H1 (cell line): ENCODE measurements around the gene RFPL1. TPM values are rescaled to one million over a fixed set of nuclear protein-coding genes. Genes with fewer than 3 reads are reported as not detected.

Experiments
- CTCF ChIA-PET: fragments of 300-600 bp; sonication (Branson Sonifier 250); formaldehyde crosslinking; loops from one replicate; lab custom pipeline; 2021; ENCODE audit not compliant: partially characterized antibody; lab: Charles Lee
- POLR2A ChIA-PET: fragments of 300-600 bp; sonication (Branson Sonifier 250); formaldehyde crosslinking; loops from one replicate; lab custom pipeline; 2021; ENCODE audit warnings: inconsistent platforms; ENCODE audit not compliant: partially characterized antibody; lab: Charles Lee
- DNase-seq, 2 experiments: peaks; one replicate each; pipeline versions ENCODE4 v3.0.0 to v3.0.0-alpha.2; 2010 to 2022; ENCODE audit warnings: low spot score in 2 of 2, low read depth in 1 of 2, mixed read lengths in 1 of 2
- FAIRE-seq: peaks from 2 replicates; lab custom pipeline; 2011; peaks lifted over from hg19 to GRCh38; lab: Jason Lieb, UNC
- H2AFZ ChIP-seq: 2 replicates; pipeline ENCODE4 v1.8.1; 2012; ENCODE audit warnings: low read length, inconsistent platforms
- H2AK5ac ChIP-seq: 2 replicates; pipeline ENCODE4 v1.6.1; 2013; ENCODE audit warnings: low read depth, low read length
- H2BK120ac ChIP-seq: replicated peaks from 2 replicates; pipeline ENCODE3; 2013; ENCODE audit warnings: low read depth, low read length, inconsistent platforms
- H2BK12ac ChIP-seq: 2 replicates; pipeline ENCODE4 v1.6.1; 2013; ENCODE audit warnings: low read depth, low read length
- H2BK15ac ChIP-seq: 2 replicates; pipeline ENCODE4 v1.6.1; 2013; ENCODE audit warnings: low read length
- H2BK20ac ChIP-seq: 2 replicates; pipeline ENCODE4 v1.6.1; 2013; ENCODE audit warnings: low read length
- H2BK5ac ChIP-seq: 2 replicates; pipeline ENCODE4 v1.6.1; 2013; ENCODE audit warnings: low read depth, low read length
- H3K14ac ChIP-seq: 2 replicates; pipeline ENCODE4 v1.6.1; 2013; ENCODE audit warnings: inconsistent platforms; ENCODE audit not compliant: insufficient read length
- H3K18ac ChIP-seq: 2 replicates; pipeline ENCODE4 v1.6.1; 2013; ENCODE audit warnings: low read length; ENCODE audit errors: extremely low read depth
- H3K23ac ChIP-seq: 2 replicates; pipeline ENCODE4 v1.6.1; 2013; ENCODE audit warnings: inconsistent platforms; ENCODE audit not compliant: insufficient read length
- H3K23me2 ChIP-seq: 2 replicates; pipeline ENCODE4 v1.6.1; 2013; ENCODE audit warnings: low read depth, low read length
- H3K27ac ChIP-seq: 2 replicates; pipeline ENCODE4 v1.6.1; 2011; ENCODE audit warnings: low read depth, low read length, inconsistent platforms
- H3K27me3 ChIP-seq, 4 experiments: replicated peaks in 1 of 4; 1 replicate in 1 of 4; 2 replicates in 3 of 4; pipeline versions ENCODE4 v1.6.1 to v1.8.1; 2011 to 2013; ENCODE audit warnings: low read length in 3 of 4, mild to moderate bottlenecking in 3 of 4, inconsistent platforms in 2 of 4, mixed read lengths in 2 of 4, moderate library complexity in 1 of 4; ENCODE audit not compliant: control insufficient read depth in 3 of 4, insufficient read depth in 3 of 4; ENCODE audit errors: extremely low read depth in 1 of 4
- H3K36me3 ChIP-seq, 4 experiments: 2 replicates each; pipeline versions ENCODE4 v1.6.1 to v1.8.1; 2011 to 2013; ENCODE audit warnings: mild to moderate bottlenecking in 4 of 4, low read length in 3 of 4, moderate library complexity in 2 of 4, control low read depth in 1 of 4, inconsistent platforms in 1 of 4; ENCODE audit not compliant: insufficient read depth in 4 of 4, control insufficient read depth in 2 of 4
- H3K4ac ChIP-seq: replicated peaks from 2 replicates; pipeline ENCODE3; 2013; ENCODE audit warnings: low read length, low read depth, mixed read lengths, inconsistent platforms; ENCODE audit not compliant: insufficient read length
- H3K4me1 ChIP-seq, 4 experiments: replicated peaks in 1 of 4; 1 replicate in 1 of 4; 2 replicates in 3 of 4; pipeline versions ENCODE4 v1.6.1 to v1.8.1; 2011 to 2013; ENCODE audit warnings: low read length in 3 of 4, inconsistent platforms in 2 of 4, mixed read lengths in 1 of 4; ENCODE audit not compliant: insufficient read depth in 4 of 4, control insufficient read depth in 3 of 4
- H3K4me2 ChIP-seq, 2 experiments: 2 replicates each; pipeline versions ENCODE4 v1.6.1 to v1.8.1; 2011 to 2013; ENCODE audit warnings: low read depth in 2 of 2, low read length in 2 of 2, control low read depth in 1 of 2, inconsistent platforms in 1 of 2, mild to moderate bottlenecking in 1 of 2; ENCODE audit not compliant: insufficient read depth in 1 of 2
- H3K4me3 ChIP-seq, 4 experiments: fragments of 200-600, 300-600 bp in 1 of 4; sonication (generic), shearing (Covaris generic), sonication (Bioruptor Twin) in 1 of 4; 2 replicates each; pipeline versions ENCODE4 v1.5.1 to v1.8.1; 2011 to 2016; ENCODE audit warnings: low read length in 4 of 4, low read depth in 3 of 4, control low read depth in 2 of 4, inconsistent platforms in 2 of 4, mild to moderate bottlenecking in 2 of 4, mixed read lengths in 1 of 4, moderate library complexity in 1 of 4; ENCODE audit not compliant: insufficient read depth in 2 of 4; ENCODE audit errors: extremely low read depth in 1 of 4
- H3K56ac ChIP-seq: replicated peaks from 2 replicates; pipeline ENCODE3; 2013; ENCODE audit warnings: low read depth, mild to moderate bottlenecking, mixed read lengths, low read length, inconsistent platforms; ENCODE audit not compliant: insufficient read length
- H3K79me1 ChIP-seq: 2 replicates; pipeline ENCODE4 v1.6.1; 2013; ENCODE audit warnings: low read depth, low read length, control low read depth
- H3K79me2 ChIP-seq, 2 experiments: 2 replicates each; pipeline versions ENCODE4 v1.6.1 to v1.8.1; 2012 to 2013; ENCODE audit warnings: low read length in 2 of 2, mild to moderate bottlenecking in 2 of 2, inconsistent platforms in 1 of 2; ENCODE audit not compliant: insufficient read depth in 2 of 2, control insufficient read depth in 1 of 2
- H3K9ac ChIP-seq, 4 experiments: replicated peaks in 1 of 4; 1 replicate in 1 of 4; 2 replicates in 3 of 4; pipeline versions ENCODE4 v1.6.1 to v1.8.1; 2011 to 2013; ENCODE audit warnings: low read depth in 3 of 4, low read length in 3 of 4, control low read depth in 2 of 4, mild to moderate bottlenecking in 2 of 4, moderate library complexity in 2 of 4, inconsistent platforms in 1 of 4; ENCODE audit errors: extremely low read depth in 1 of 4
- H3K9me3 ChIP-seq, 2 experiments: 2 replicates each; pipeline versions ENCODE4 v1.6.1 to v1.8.1; 2012 to 2013; ENCODE audit warnings: mild to moderate bottlenecking in 2 of 2, moderate library complexity in 2 of 2, control low read depth in 1 of 2, inconsistent platforms in 1 of 2, low read depth in 1 of 2, low read length in 1 of 2, mixed read lengths in 1 of 2; ENCODE audit not compliant: insufficient read depth in 2 of 2
- H4K20me1 ChIP-seq, 2 experiments: replicated peaks in 1 of 2; 2 replicates each; pipeline versions ENCODE3 to v1.8.1; 2011 to 2013; ENCODE audit warnings: inconsistent platforms in 2 of 2, low read length in 2 of 2, mild to moderate bottlenecking in 1 of 2; ENCODE audit not compliant: insufficient read depth in 2 of 2, control insufficient read depth in 1 of 2
- H4K5ac ChIP-seq: 2 replicates; pipeline ENCODE4 v1.6.1; 2013; ENCODE audit warnings: low read length, low read depth, mixed read lengths, inconsistent platforms; ENCODE audit not compliant: insufficient read length
- H4K8ac ChIP-seq: 2 replicates; pipeline ENCODE4 v1.8.0; 2013; ENCODE audit warnings: mild to moderate bottlenecking, moderate library complexity, low read length, inconsistent platforms; ENCODE audit not compliant: insufficient read depth; ENCODE audit errors: extremely low read depth
- H4K91ac ChIP-seq: replicated peaks from 2 replicates; pipeline ENCODE3; 2013; ENCODE audit warnings: low read length, mixed read lengths, inconsistent platforms; ENCODE audit not compliant: insufficient read length
- POLR2A ChIP-seq, 2 experiments: IDR thresholded peaks; 1 replicate in 1 of 2; 2 replicates in 1 of 2; pipeline ENCODE4 v1.6.1; 2011; ENCODE audit warnings: low read depth in 2 of 2, low read length in 2 of 2, mild to moderate bottlenecking in 2 of 2; ENCODE audit errors: control extremely low read depth in 1 of 2
- WGBS, 2 experiments: shearing (Covaris generic) in 1 of 2; methylation state at CpG; one replicate each; pipeline versions ENCODE4 v1.1.6 to v1.1.7; 2013 to 2015; ENCODE audit warnings: low lambda C conversion rate in 2 of 2, mixed read lengths in 2 of 2, inconsistent platforms in 1 of 2, low coverage in 1 of 2, missing lambda C conversion rate in 1 of 2; ENCODE audit not compliant: insufficient replicate concordance in 2 of 2, insufficient coverage in 1 of 2, insufficient read length in 1 of 2; ENCODE audit errors: extremely low coverage in 1 of 2, missing lambda C conversion rate in 1 of 2; 5-methylcytosine and 5-hydroxymethylcytosine counted together
- polyA plus RNA-seq, 7 experiments: library from polyadenylated mRNA; depleted of rRNA in 3 of 7; stranded (reverse) in 5 of 7; unstranded in 2 of 7; fragments of >200 nt in 5 of 7; fragments of 200-250 nt in 2 of 7; gene quantifications; 1 replicate in 5 of 7; 2 replicates in 1 of 7; 4 replicates in 1 of 7; pipeline versions ENCODE4 v1.2.1 to v1.2.3, GENCODE V29; 2011 to 2013; ENCODE audit warnings: missing spikeins in 2 of 7, mixed read lengths in 2 of 7
- total RNA-seq: library from RNA; stranded (reverse); fragmentation: NEBNext Ultra II Directional; extraction: Animal tissue kit (Norgen Biotek cat#: 25700); gene quantifications from 2 replicates; pipeline ENCODE4 v1.2.1, GENCODE V29; 2021
- TF ChIP-seq, protein P1 (sequence below), 3 experiments: IDR thresholded peaks; 1 replicate in 2 of 3; 2 replicates in 1 of 3; pipeline versions ENCODE4 v1.5.1 to v1.6.1; 2011; ENCODE audit warnings: low read length in 3 of 3, mild to moderate bottlenecking in 3 of 3, inconsistent platforms in 2 of 3, low read depth in 1 of 3, moderate library complexity in 1 of 3; ENCODE audit not compliant: insufficient read depth in 1 of 3; ENCODE audit errors: control extremely low read depth in 1 of 3

The RFPL1 gene
- total and polyA plus RNA-seq, 2 of the 8 experiments (the other 6 are each of a cell fraction or from before 2014, with no cell fraction given) = not detected

DNA sequence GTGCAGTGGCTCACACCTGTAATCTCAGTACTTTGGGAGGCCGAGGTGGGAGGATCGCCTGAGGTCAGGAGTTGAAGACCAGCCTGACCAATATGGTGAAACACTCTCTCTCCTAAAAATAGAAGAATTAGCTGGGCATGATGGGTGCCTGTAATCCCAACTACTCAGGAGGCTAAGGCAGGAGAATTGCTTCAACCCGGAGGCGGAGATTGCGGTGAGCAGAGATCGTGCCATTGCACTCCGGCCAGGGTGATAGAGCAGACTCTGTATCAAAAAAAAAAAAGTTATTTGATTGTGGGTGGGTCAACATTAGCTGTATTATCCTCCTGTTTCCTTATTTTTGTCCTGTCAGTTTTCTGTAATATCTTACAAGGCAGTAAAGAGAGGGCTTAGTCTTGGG lies 11.9 kb upstream of the RFPL1 start:
- Histone ChIP-seq H3K4me1 (peaks cover 0 to 4% (median 0%) of the 10 kb centered on the region in 4 experiments; a peak in 1 of 7 replicates), H3K27me3 (no peaks in the 10 kb centered on the region), H3K23me2 (no peaks in the 10 kb centered on the region), H4K20me1 (no peaks in the 10 kb centered on the region), H2BK120ac (no peak overlapping the region), H3K79me2 (no peaks in the 10 kb centered on the region), H2BK20ac (no peak overlapping the region), H3K36me3 (no peaks in the 10 kb centered on the region), H4K5ac (no peak overlapping the region), H4K91ac (no peak overlapping the region), H2BK15ac (no peak overlapping the region), H3K9ac (no peak overlapping the region), H3K79me1 (no peaks in the 10 kb centered on the region), H2BK5ac (no peak overlapping the region), H3K4me2 (no peak overlapping the region), H3K23ac (no peak overlapping the region), H3K4me3 (no peak overlapping the region), H3K9me3 (no peaks in the 10 kb centered on the region), H3K56ac (no peak overlapping the region), H3K27ac (no peak overlapping the region), H3K14ac (no peak overlapping the region), H3K18ac (no peak overlapping the region), H4K8ac (no peak overlapping the region), H3K4ac (no peak overlapping the region), H2BK12ac (no peak overlapping the region), H2AFZ (no peak overlapping the region), H2AK5ac (no peak overlapping the region)
- WGBS, 2 experiments = 98% methylated on average over 7 of the region's 7 CpGs; no CpG with 5 or more reads in 1 of the 2 experiments
- ChIA-PET CTCF (interaction anchor here (1.4 kb wide), 1 partner anchor 11 kb away, joined by 4 read pairs; no protein-coding TSS in a partner anchor), POLR2A (no interaction called here)
- FAIRE-seq = no peak
- no peak for DNase-seq
- TF ChIP-seq POLR2A (IDR thresholded peaks at IDR 0.05; ENCODE audit: control extremely low read depth in 1 of 2, low read depth in 2 of 2, low read length in 2 of 2) = no peak
- TF ChIP-seq, protein P1, sequence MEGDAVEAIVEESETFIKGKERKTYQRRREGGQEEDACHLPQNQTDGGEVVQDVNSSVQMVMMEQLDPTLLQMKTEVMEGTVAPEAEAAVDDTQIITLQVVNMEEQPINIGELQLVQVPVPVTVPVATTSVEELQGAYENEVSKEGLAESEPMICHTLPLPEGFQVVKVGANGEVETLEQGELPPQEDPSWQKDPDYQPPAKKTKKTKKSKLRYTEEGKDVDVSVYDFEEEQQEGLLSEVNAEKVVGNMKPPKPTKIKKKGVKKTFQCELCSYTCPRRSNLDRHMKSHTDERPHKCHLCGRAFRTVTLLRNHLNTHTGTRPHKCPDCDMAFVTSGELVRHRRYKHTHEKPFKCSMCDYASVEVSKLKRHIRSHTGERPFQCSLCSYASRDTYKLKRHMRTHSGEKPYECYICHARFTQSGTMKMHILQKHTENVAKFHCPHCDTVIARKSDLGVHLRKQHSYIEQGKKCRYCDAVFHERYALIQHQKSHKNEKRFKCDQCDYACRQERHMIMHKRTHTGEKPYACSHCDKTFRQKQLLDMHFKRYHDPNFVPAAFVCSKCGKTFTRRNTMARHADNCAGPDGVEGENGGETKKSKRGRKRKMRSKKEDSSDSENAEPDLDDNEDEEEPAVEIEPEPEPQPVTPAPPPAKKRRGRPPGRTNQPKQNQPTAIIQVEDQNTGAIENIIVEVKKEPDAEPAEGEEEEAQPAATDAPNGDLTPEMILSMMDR (IDR thresholded peaks at IDR 0.05; ENCODE audit: control extremely low read depth in 1 of 3, insufficient read depth in 1 of 3, low read depth in 1 of 3, low read length in 3 of 3) = no peak
- TF ChIP-seq, all 59 proteins: peak for 0
